ENCODE measurements around the gene CCT3.
"Not testable (repeated sequence)": the region's sequence is repeated elsewhere in the genome, so short reads cannot be mapped to it uniquely, and the experiment has no call there.

The CCT3 gene

DNA sequence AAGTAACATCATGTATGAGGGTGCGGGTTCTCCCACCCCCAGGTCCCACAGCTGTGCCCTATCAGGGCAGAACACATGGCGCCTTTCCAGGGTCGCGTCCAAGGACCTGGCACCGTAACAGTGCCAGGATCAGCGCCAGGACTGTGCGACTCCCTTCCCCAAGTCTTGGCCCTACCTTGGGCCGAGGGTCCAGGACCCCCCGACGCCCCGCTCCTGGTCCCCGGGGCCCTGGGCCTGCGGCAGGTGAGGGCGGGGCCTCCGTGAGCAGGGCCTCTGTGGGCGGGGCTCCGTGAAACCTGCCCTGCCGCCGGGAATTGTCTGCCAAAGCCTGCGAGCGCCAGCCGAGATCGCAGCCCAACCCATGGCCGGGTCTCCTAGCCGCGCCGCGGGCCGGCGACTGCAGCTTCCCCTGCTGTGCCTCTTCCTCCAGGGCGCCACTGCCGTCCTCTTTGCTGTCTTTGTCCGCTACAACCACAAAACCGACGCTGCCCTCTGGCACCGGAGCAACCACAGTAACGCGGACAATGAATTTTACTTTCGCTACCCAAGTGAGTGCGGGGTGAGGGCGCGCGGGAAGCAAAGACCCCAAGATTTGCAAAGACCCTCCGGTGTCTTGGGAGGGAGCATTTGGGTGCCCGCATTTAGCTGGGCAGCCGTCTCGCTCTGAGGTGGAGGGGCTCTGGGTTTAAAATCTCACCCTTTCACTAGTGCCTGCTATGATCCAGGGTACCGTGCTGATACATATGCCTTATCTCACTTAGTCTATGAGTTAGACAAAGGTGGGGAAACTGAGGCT is 31.0 kb upstream of the CCT3 start, which contains the start of gene RHBG:
RHBG (plus strand) TSS at position 323 of the 796 bp plus-strand sequence; CDS start at position 362, 39 bp downstream.
- no peak for DNase-seq (ENCODE audit: low read depth in 2 of 2)

DNA sequence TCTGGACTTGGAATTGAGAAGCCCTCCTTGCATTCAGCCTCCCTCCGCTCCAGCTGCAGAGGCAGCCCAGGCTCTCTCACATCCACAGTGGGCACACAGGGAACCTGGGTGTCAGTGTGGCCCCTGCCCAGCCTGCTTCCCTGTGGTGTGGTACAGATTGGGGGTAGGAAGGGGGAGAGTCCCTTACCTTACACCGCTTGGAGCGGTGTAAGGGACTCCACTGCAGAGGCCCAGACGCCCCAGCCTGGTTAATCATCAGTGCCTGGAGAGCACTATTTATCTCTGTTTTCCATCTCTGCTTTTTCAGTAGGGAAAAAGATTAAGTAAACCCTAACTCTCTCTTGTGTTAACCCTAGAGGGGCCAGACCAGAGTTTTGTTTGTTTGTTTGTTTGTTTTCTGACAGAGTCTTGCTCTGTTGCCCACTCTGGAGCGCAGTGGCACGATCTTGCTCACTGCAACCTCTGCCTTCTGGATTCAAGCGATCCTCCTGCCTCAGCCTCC is 30.1 kb upstream of the CCT3 start:
- no peak for DNase-seq (ENCODE audit: low read depth in 2 of 2)

DNA sequence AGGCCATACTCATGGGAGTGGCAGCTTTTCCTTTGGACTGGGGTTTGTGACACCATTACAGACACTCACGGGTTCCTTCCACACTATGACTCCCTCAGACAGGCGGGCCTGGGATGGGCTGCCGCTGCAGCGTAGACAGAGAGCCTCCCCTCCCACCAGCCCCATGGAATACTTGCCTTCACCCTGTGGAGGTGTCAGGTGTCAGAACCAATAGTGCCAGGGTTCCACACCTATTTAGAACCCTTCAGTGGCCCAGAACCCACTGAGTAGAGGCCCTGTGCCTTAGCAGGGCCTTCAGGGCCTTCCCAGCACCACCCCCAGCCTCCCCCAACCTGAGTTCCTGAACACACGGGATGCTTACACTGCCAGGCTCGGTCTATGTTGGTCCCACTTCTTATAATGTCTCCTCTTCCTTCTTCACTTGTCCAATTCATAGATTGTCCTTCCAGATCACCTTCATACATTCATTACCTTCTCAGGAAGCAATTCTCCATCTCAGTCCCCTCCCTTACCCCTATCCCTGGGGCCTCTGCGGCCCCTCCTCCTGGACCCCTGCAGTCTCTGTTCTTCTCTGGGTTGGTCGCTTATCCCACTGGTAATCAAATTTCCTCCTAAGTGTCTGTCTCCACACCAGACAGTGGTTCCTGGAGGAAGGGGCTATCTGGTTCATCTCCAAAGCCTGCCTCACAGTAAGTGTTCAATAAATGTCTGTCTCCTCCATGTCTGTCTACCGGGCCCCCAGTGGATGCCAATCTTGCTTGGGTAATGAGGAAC is 29.5 kb upstream of the CCT3 start:
- no peak for DNase-seq (ENCODE audit: low read depth in 2 of 2)

DNA sequence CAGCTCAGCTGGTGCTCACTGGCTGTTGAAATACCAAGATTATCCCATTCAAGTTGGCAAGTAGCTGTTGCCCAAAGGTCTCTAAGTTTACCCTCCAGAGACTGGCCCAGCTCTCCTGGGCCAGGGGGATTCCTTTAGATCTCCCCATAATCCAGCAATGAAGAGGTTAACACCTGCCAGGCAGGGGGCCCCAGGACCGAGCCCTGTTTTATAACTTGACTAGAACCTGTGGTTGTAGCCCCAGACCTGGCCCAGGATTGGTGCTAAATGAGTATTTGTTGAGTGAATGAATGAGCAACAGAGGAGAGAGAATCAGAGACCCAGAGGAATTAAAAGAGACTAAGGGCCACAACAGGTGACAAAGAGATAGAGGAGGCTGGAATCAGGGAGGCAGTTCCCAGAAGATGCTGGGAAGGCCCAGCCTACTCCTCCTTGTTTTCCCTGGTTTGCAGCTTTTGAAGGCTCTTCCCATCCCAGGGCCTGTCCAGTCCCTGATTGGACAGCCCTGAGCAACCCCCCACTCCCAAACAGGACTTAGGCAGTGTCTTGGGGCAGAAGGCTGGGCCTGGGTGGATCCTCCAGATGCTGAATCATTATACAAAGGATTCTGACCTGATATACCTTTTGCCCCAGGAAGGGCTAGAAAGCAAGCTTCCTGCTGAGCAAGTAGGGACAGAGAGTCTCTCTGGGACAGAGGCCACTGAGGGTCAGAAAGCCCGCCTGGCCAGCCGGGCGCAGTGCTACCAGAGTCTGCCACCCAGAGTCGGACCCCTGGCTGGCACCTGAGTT is 28.5 kb upstream of the CCT3 start:
- DNase-seq (ENCODE audit: low read depth in 2 of 2), result no peak

DNA sequence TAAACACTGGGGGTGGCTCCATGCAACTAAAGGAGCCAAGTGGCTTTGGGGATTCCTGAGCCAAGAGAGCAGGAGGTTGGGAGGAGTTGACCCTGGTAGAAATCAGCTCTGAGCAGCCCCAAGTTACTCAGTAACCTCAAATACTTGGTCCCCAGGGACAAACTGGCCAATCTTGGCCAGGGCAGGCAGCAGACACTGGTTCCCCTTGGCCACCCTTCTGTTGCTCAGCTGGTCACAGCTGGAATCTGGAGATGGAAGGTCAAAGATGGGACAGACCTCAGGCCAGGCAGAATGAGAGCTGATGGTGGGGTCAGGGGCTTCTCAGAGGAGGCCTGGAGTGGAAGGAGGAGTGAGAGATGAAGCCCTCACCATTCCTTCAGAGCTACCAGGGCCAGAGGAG is 27.7 kb upstream of the CCT3 start:
- no peak for DNase-seq (ENCODE audit: low read depth in 2 of 2)

DNA sequence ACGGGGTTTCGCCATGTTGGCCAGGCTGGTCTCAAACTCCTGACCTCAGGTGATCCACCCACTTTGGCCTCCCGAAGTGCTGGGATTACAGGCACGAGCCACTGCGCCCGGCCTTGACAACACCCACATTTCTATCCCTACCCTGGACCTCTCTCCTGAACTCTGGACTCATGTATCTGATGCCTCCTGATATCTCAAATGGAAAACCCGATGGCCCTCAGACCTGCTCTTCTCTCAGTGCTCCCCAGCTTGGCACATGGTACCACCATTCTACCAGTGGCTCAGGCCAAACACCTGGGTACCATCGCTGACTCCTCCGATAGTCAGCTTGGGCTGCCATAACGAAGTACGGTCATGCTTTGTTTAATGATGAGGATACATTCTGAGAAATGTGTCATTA is 22.4 kb upstream of the CCT3 start:
- no peak for DNase-seq (ENCODE audit: low read depth in 2 of 2)

DNA sequence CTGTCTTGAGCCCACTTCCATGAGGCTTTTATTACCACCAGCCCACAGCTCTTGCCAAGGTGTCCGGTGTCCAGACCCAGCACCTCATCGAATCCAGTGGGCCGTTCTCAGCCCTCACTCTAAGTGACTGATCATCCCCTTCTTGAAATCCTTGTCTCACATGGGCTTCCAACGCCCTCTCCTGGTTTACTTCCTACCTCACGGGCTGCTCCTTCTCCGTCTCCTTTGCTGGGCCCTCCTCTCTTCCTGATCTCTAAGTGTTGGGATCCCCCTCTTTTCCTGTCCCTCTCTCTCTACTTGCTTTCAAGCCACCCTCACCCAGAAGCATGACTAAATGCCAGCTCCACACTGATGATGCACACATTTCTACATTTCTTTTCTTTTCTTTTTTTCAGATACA is 21.9 kb upstream of the CCT3 start:
- no peak for DNase-seq (ENCODE audit: low read depth in 2 of 2)

DNA sequence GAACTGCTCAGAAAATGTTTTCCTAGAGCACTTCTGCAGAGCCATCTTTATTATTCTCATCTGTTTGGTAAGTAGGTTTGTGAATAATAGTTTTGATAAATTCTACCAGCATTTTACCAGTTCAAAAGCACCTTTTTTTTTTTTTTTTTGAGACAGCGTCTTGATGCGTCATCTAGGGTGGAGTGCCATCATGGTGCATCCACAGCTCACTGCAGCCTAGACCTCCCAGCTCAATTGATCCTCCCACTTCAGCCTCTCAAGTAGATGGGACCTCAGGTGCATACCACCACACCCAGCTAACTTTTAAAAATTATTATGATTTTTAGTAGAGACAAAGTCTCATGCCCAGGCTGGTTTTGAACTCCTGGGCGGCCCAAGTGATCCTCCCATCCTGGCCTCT is 21.2 kb upstream of the CCT3 start:
- no peak for DNase-seq (ENCODE audit: low read depth in 2 of 2)

DNA sequence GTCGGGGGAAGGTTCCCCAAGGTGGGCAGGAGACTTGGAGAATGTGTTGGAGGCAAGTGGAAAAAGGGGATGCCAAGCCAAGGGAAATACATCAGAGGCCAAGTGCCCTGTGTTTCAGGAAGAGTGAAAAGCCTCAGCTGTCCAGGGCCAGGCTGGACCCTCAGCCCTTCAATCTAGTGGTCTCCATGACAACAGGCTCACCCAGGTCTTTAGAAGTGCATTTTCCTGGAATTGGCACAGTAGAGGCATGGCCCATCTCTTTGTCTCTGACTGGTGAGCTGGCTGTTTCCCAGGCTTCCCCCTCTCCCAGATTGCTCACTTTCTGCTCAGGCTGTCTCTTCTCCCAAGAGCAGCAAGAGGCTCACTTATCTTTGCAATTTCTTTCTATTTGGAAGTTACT is 20.5 kb upstream of the CCT3 start:
- DNase-seq (ENCODE audit: low read depth in 2 of 2), result no peak

DNA sequence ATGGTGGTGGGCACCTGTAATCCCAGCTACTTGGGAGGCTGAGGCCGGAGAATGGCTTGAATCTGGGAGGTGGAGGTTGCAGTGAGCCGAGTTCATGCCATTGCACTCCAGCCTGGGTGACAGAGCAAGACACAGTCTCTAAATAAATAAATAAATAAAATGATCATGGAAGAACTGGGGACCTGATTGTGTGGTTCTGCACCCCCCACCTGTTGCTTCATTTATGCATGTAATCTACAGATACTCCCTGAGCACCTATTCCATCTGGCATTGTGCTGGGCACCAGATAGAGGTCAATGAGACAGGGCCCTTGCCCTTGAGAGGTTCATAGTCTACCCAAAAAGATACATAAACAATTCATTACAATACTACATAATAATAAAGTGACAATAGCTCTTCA is 19.9 kb upstream of the CCT3 start:
- DNase-seq (ENCODE audit: low read depth in 2 of 2), result no peak

DNA sequence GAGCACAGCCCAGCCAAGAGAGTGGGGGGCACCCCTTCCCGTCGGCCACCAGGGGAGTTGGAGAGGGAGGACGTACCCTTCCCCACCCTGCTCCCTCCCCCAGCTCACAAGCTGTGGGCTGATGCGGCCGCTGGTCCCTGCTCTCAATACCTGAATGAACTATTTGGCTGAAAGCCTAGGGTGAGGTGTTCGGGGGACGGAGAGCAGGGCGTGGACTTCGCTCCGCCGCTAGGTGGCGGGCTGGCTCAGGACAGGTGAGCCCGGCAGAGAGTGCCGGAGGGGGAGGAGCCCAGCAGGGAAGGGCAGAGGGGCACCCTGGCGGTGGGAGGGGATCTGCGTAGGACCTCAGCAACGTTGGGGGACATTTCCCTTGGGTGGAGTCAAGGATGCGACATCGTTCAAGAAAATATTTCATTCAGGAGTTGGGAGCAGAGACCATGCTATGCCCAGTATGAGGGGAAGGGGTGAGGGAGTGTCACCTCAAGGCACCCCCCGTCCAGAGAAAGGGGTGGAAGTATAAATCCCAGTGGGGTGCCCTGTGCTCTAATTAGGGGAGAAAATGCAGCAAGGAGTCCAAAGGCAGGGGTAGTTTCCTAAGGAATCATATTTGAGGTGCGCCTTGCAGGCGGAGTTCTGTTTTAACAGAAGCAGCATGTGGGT is 18.9 kb upstream of the CCT3 start:
- peak; percentile 14 to 56 for DNase-seq (ENCODE audit: low read depth in 2 of 2)

DNA sequence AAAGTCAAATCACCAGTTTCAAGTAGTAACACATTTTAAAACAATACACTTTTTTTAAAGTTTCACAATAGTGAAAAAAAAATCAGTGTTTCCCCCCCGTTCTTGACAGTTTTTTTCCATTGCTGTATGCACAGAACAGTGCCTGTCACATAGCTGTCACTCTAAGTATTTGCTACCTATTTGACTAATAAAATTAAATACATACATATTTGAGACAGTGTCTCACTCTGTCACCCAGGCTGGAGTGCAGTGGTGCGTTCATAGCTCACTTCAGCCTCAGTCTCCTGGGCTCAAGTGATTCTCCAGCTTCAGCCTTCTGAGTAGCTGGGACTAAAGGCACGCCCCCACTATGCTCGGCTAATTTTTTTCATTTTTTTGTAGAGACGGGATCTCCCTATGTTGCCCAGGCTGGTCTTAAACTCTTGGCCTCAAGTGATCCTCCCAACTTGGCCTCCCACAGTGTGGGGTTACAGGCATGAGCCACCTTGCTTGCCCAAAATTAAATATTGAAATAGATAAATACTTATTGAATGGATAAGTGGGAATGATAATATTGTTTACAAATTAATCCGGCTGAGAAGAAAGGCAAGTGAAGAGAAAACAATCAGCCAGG is 18.3 kb upstream of the CCT3 start:
- DNase-seq (ENCODE audit: low read depth in 2 of 2), result no peak

DNA sequence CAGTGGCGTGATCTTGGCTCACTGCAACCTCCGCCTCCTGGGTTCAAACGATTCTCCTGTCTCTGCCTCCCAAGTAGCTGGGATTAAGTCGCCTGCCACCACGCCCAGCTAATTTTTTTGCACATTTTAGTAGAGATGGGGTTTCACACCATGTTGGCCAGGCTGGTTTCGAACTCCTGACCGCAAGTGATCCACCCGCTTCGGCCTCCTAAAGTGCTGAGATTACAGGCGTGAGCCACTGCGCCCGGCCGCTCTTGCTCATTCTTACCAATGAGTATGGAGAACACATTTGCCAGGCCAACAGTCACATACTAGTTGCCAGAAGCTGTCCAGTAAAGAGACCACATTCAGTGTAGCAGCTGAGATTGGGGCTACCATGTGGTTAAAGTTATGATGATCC is 14.4 kb upstream of the CCT3 start:
- DNase-seq (ENCODE audit: low read depth in 2 of 2), result not testable (repeated sequence)

DNA sequence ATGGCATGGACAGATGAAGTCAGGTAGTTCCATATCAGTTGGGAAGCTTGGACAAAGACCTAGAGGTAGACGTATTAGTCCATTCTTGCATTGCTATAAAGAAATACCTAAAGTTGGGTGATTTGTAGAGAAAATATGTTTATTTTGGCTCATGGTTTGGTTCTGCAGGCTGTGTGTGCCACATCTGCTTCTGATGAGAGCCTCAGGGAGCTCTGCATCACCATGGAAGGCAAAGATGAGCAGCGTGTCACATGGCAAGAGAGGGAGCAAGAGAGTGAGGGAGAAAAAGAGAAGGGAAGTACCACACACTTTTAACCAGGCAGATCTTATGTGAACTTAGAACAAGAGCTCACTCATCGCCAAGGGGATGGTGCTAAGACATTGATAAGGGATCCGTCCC is 9.2 kb upstream of the CCT3 start:
- no peak for DNase-seq (ENCODE audit: low read depth in 2 of 2)

DNA sequence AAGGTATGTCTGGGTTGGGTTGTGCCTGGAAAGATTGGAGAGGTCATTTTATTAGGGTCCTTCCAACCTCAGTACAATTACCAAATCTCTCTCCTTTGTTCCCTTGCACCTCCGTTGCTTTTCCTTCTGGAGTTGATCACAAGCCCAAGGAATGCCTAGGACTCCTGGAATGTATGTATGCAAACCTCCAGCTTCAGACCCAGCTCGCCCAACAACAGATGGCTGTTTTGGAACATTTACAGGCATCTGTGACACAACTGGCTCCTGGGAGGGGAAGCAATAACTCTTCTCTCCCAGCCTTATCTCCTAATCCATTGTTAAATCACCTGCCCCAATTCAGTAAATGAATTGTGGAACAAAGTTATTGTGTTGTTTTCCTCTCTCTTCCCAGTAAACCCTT is 8.5 kb upstream of the CCT3 start:
- no peak for DNase-seq (ENCODE audit: low read depth in 2 of 2)

DNA sequence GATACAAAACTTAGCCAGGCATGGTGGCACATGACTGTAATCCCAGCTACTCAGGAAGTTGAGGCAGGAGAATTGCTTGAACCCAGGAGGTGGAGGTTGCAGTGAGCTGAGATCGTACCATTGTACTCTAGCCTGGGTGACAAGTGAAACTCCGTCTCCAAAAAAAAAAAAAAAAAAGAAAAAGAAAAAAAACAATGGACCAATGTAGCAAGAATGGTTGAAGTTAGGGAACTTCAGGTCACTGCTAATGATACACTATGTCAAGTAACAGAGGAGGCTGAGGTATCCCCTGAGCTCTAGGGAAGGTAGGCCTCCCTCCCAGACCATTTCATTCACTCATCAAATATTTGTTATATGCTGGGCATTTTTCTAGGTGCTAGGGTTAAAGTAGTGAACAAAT is 7.9 kb upstream of the CCT3 start:
- DNase-seq (ENCODE audit: low read depth in 2 of 2), result not testable (repeated sequence)

DNA sequence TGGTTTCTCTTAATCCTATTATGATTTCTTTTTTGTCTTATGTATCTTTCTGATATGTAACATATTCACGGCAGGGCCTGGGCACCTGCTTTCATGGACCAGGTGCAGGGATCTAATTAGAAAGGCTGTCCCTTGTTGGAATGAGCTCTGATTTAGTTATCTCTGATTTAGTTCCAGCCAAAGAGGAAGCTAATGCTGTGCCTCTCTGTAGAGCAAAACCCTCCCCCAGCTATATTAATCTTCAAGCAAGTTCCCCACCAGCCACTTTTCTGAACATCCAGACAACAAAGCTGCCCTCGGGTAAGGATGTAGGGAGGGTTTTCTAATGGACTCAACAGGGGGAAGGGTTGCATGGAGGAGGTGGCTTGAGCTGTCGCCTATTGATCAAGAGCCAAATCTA is 6.3 kb upstream of the CCT3 start:
- no peak for DNase-seq (ENCODE audit: low read depth in 2 of 2)

DNA sequence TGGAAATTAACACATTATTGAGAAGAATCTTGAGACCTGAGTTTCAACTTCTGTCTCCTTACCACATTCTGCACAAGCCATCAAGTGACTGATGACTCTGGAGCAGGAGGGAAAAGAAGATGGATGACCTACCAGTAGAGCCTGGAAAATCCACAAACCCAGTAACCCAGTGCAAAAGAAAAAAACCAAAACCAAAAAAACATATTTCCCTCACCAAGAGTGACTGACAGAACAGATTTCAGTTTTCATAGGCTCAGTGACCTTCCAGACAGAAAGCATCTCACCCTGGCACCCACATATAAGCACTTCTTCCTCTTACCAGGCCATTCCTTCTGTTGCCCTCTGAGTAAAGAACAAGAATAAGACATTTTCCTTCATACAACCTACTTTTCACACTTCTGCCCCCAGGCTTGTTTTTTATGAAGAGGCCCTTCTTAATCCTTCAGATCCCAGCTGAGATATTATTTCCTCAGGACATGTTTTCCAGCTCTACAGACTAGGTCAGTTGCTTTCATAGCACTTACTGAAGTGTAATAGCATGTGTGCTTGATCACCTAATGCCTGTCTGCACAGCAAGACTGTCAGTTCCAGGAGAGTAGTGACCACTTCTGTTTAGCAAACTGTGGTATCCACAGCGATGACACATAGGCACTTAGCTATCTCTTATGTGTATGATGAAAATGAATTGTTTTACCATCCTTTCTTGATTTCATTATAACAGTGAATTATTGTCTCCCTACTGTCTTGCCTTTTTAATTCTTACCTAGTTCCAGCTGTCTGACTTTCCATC is 4.3 kb upstream of the CCT3 start:
- DNase-seq (ENCODE audit: low read depth in 2 of 2), result no peak

DNA sequence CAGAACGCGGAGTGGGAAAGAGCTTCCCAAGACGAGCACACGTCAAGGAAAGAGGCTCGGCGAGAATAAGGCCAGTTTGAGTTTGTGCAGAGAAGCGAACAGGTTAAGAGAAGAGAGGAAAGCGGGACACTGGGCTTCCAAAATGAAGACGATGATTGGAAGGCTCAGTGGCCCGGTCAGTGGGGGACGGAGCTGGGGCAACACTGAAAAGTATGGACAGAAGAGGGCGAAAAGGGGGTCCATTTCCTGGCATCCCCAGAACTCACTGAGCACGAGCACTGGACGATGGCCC is 258 bp downstream of the CCT3 start:
- no peak for DNase-seq (ENCODE audit: low read depth in 2 of 2)

DNA sequence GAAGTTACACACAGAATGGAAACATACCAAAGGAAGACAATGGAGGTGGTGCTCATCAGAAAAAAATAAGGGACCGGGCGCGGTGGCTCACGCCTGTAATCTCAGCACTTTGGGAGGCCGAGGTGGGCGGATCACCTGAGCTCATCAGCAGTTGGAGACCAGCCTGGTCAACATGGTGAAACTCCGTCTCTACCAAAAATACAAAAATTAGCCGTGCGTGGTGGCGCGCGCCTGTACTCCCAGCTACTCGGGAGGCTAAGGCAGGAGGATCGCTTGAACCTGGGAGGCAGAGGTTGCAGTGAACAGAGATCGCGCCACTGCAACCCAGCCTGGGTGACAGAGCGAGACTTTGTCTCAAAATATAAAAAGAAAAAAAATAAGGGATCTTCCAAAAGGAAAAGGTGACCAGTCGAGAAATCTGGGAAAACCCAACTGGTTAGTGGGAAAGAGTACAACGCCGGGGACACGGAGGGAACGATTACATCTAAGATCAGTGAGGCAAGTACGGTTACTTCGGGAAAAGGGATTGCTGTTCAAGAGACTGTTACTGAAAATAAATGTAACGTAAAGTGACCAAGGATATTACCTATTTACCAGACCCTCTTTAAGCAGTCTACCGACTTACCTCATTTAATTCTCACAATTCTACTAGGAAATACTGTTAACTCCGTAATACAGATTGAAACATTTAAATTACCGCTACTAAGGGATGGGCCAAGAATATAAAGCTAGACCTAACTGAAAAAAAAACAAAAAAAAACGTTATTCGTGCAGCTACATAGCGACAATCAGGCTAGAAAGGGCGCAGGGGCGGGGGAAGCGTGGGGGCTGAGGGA is 822 bp downstream of the CCT3 start:
- DNase-seq (ENCODE audit: low read depth in 2 of 2), result peak in 1 of 2 donors; percentile 23
